ENCODE data around the gene DNASE2.

- TF ChIP-seq CTCF (IDR thresholded peaks at IDR 0.05) (no peak), MAX (CRISPR knock-in tag; IDR thresholded peaks at IDR 0.05) (no peak), ZNF232 (CRISPR knock-in tag; IDR thresholded peaks at IDR 0.05) (no peak), E2F5 (CRISPR knock-in tag; IDR thresholded peaks at IDR 0.05) (no peak), JUN (CRISPR knock-in tag; IDR thresholded peaks at IDR 0.05) (no peak), NFYB (CRISPR knock-in tag; conservative IDR thresholded peaks at IDR 0.05; ENCODE audit: low read depth) (no peak)
- TF ChIP-seq, protein P1, sequence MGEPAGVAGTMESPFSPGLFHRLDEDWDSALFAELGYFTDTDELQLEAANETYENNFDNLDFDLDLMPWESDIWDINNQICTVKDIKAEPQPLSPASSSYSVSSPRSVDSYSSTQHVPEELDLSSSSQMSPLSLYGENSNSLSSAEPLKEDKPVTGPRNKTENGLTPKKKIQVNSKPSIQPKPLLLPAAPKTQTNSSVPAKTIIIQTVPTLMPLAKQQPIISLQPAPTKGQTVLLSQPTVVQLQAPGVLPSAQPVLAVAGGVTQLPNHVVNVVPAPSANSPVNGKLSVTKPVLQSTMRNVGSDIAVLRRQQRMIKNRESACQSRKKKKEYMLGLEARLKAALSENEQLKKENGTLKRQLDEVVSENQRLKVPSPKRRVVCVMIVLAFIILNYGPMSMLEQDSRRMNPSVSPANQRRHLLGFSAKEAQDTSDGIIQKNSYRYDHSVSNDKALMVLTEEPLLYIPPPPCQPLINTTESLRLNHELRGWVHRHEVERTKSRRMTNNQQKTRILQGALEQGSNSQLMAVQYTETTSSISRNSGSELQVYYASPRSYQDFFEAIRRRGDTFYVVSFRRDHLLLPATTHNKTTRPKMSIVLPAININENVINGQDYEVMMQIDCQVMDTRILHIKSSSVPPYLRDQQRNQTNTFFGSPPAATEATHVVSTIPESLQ (CRISPR knock-in tag; IDR thresholded peaks at IDR 0.05) = no peak
- TF ChIP-seq, protein P2, sequence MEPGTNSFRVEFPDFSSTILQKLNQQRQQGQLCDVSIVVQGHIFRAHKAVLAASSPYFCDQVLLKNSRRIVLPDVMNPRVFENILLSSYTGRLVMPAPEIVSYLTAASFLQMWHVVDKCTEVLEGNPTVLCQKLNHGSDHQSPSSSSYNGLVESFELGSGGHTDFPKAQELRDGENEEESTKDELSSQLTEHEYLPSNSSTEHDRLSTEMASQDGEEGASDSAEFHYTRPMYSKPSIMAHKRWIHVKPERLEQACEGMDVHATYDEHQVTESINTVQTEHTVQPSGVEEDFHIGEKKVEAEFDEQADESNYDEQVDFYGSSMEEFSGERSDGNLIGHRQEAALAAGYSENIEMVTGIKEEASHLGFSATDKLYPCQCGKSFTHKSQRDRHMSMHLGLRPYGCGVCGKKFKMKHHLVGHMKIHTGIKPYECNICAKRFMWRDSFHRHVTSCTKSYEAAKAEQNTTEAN (CRISPR knock-in tag; IDR thresholded peaks at IDR 0.05) = no peak
Measured at GRCh38 chr19:12913011-12913561, 31.8 kb upstream of the DNASE2 start.
